PC-3 (cell line): ENCODE measurements around the gene EHD4. TPM values are rescaled to one million over a fixed set of nuclear protein-coding genes. Genes with fewer than 3 reads are reported as not detected.

Experiments used
- ATAC-seq: fragments of 200-7000 bp; cut with Tn5 transposase; 2 replicates; pipeline ENCODE4 v1.9.1; 2020; ENCODE audit warnings: mild to moderate bottlenecking, moderate library complexity
- BruUV-seq: library from RNA; stranded (reverse); fragments of 400-500 nt; replicated peaks from 2 replicates; lab custom pipeline; 2021; lab: Mats Ljungman, UMichigan
- CTCF ChIA-PET: fragments of 300-600 bp; sonication (Branson Sonifier 250); formaldehyde crosslinking; loops from one replicate; lab custom pipeline; 2022; ENCODE audit warnings: antibody characterized with exemption; lab: Charles Lee
- POLR2A ChIA-PET: fragments of 300-600 bp; sonication (Branson Sonifier 250); formaldehyde crosslinking; loops from one replicate; lab custom pipeline; 2022; ENCODE audit warnings: antibody characterized with exemption; ENCODE audit not compliant: unreplicated experiment; lab: Charles Lee
- DNase-seq: peaks from one replicate; pipeline ENCODE4 v3.0.0-alpha.2; 2015
- H2AFZ ChIP-seq: fragments of 300-600 bp; sonication (generic); 2 replicates; pipeline ENCODE4 v1.6.0; 2016; ENCODE audit warnings: antibody characterized with exemption, low read length
- H3F3A ChIP-seq: fragments of 300-600 bp; sonication (generic); one replicate; pipeline ENCODE4 v1.6.0; 2017; ENCODE audit warnings: antibody characterized with exemption, low read length, control low read depth, mild to moderate bottlenecking; ENCODE audit not compliant: unreplicated experiment
- H3K27ac ChIP-seq: fragments of 300-600 bp; sonication (generic); 2 replicates; pipeline ENCODE4 v1.5.1; 2016; ENCODE audit warnings: mild to moderate bottlenecking, low read length
- H3K27me3 ChIP-seq: fragments of 300-600 bp; sonication (generic); 2 replicates; pipeline ENCODE4 v1.6.1; 2016; ENCODE audit warnings: low read length, mixed read lengths
- H3K36me3 ChIP-seq: fragments of 300-600 bp; sonication (generic); 2 replicates; pipeline ENCODE4 v1.6.1; 2016; ENCODE audit warnings: low read depth, mixed run types, low read length, mixed read lengths
- H3K4me1 ChIP-seq: fragments of 300-600 bp; sonication (generic); 2 replicates; pipeline ENCODE4 v1.5.1; 2016; ENCODE audit warnings: low read length; ENCODE audit not compliant: insufficient read depth
- H3K4me2 ChIP-seq: fragments of 300-600 bp; sonication (generic); 2 replicates; pipeline ENCODE4 v1.6.0; 2016; ENCODE audit warnings: low read length
- H3K4me3 ChIP-seq: fragments of 300-600 bp; sonication (generic); 2 replicates; pipeline ENCODE4 v1.5.1; 2016; ENCODE audit warnings: mild to moderate bottlenecking, low read length, mixed read lengths
- H3K79me2 ChIP-seq: fragments of 300-600 bp; sonication (generic); 2 replicates; pipeline ENCODE4 v1.6.1; 2017; ENCODE audit warnings: low read length, mixed read lengths
- H3K9ac ChIP-seq: fragments of 300-600 bp; sonication (generic); 2 replicates; pipeline ENCODE4 v1.6.0; 2016; ENCODE audit warnings: mild to moderate bottlenecking, low read length
- H3K9me2 ChIP-seq: fragments of 300-600 bp; sonication (generic); replicated peaks from 2 replicates; pipeline ENCODE4 v1.6.1; 2016; ENCODE audit warnings: mixed run types, low read length, mixed read lengths
- H3K9me3 ChIP-seq: fragments of 300-600 bp; sonication (generic); 2 replicates; pipeline ENCODE4 v1.6.1; 2016; ENCODE audit warnings: low read length, mixed read lengths
- H4K20me1 ChIP-seq: fragments of 300-600 bp; sonication (generic); 2 replicates; pipeline ENCODE4 v1.6.1; 2016; ENCODE audit warnings: low read length, mixed read lengths
- CTCF ChIP-seq: fragments of 300-600 bp; sonication (generic); conservative IDR thresholded peaks from 2 replicates; pipeline ENCODE4 v1.5.1; 2017; ENCODE audit warnings: antibody characterized with exemption, low read depth, mild to moderate bottlenecking, low read length
- EZH2 ChIP-seq: fragments of 300-600 bp; sonication (generic); IDR thresholded peaks from one replicate; pipeline ENCODE4 v1.6.1; 2017; ENCODE audit warnings: antibody characterized with exemption, mild to moderate bottlenecking, low read length; ENCODE audit not compliant: unreplicated experiment
- EZH2phosphoT487 ChIP-seq: fragments of 300-600 bp; sonication (generic); IDR thresholded peaks from 2 replicates; pipeline ENCODE4 v1.6.1; 2018; ENCODE audit warnings: mild to moderate bottlenecking, antibody characterized with exemption, low read length, borderline replicate concordance
- intact Hi-C: fragments of 100-400 bp; cut with micrococcal nuclease; formaldehyde crosslinking; loops from 2 replicates; pipeline ENCODE4 v1.9.0; 2023
- total RNA-seq: library from RNA; depleted of rRNA; stranded (reverse); fragments of >200 nt; gene quantifications from 2 replicates; pipeline ENCODE4 v1.2.3, GENCODE V29; 2014

Gene EHD4
- total RNA-seq, 1 experiment from 2014 or later: 57.8 TPM

GRCh38 chr15:41856716-41857115 lies 115.6 kb downstream of the EHD4 start:
- no peaks in the 10 kb centered on the region for H4K20me1 ChIP-seq
- H3K4me3 ChIP-seq: no peak overlapping the region
- DNase-seq (no peak), ATAC-seq (no peak)
- POLR2A ChIA-PET: no interaction called here
- CTCF ChIA-PET: no interaction called here
- H3K4me1 ChIP-seq: no peaks in the 10 kb centered on the region
- no peaks in the 10 kb centered on the region for H3K36me3 ChIP-seq
- no peak overlapping the region for H3K27ac ChIP-seq
- H3K9ac ChIP-seq: no peak overlapping the region
- H3K79me2 ChIP-seq: no peaks in the 10 kb centered on the region
- H3K9me2 ChIP-seq: no peaks in the 10 kb centered on the region
- intact Hi-C loops: no loop called here
- H2AFZ ChIP-seq: no peak overlapping the region
- no peaks in the 10 kb centered on the region for H3K27me3 ChIP-seq
- H3K4me2 ChIP-seq: no peak overlapping the region
- no peak for TF ChIP-seq EZH2phosphoT487
- TF ChIP-seq CTCF: no peak
- no peak for TF ChIP-seq EZH2
- no peaks in the 10 kb centered on the region for H3K9me3 ChIP-seq
- BruUV-seq: no TSS peak
- H3F3A ChIP-seq: no peaks in the 10 kb centered on the region

- intact Hi-C loops: no loop called here
- Histone ChIP-seq H3K4me2 (no peak overlapping the region), H4K20me1 (no peaks in the 10 kb centered on the region), H3K27me3 (no peaks in the 10 kb centered on the region), H3K9ac (no peak overlapping the region), H3F3A (no peaks in the 10 kb centered on the region), H2AFZ (no peak overlapping the region), H3K9me3 (no peaks in the 10 kb centered on the region), H3K27ac (no peak overlapping the region), H3K79me2 (no peaks in the 10 kb centered on the region), H3K36me3 (no peaks in the 10 kb centered on the region), H3K9me2 (no peaks in the 10 kb centered on the region), H3K4me1 (no peaks in the 10 kb centered on the region), H3K4me3 (no peak overlapping the region)
- TF ChIP-seq EZH2 (no peak), CTCF (no peak), EZH2phosphoT487 (no peak)
- ChIA-PET POLR2A (no interaction called here), CTCF (no interaction called here)
- DNase-seq (no peak), ATAC-seq (no peak)
- BruUV-seq: no TSS peak
Observed at GRCh38 chr15:41856262-41856661, 116.1 kb downstream of the EHD4 start.

- no peak for TF ChIP-seq EZH2
- no peak for TF ChIP-seq EZH2phosphoT487
- TF ChIP-seq CTCF: no peak
- no peaks in the 10 kb centered on the region for H3K27me3 ChIP-seq
- intact Hi-C loops: no loop called here
- H3K4me1 ChIP-seq: no peaks in the 10 kb centered on the region
- H3K79me2 ChIP-seq: no peaks in the 10 kb centered on the region
- H3K4me2 ChIP-seq: no peak overlapping the region
- ChIA-PET POLR2A (no interaction called here), CTCF (no interaction called here)
- H3K27ac ChIP-seq: no peak overlapping the region
- H4K20me1 ChIP-seq: no peaks in the 10 kb centered on the region
- H3K36me3 ChIP-seq: no peaks in the 10 kb centered on the region
- no peak overlapping the region for H3K9ac ChIP-seq
- no TSS peak for BruUV-seq
- ATAC-seq (no peak), DNase-seq (no peak)
- no peaks in the 10 kb centered on the region for H3F3A ChIP-seq
- no peaks in the 10 kb centered on the region for H3K9me2 ChIP-seq
- no peak overlapping the region for H3K4me3 ChIP-seq
- no peaks in the 10 kb centered on the region for H3K9me3 ChIP-seq
- H2AFZ ChIP-seq: no peak overlapping the region
Observed at GRCh38 chr15:41855261-41855961, 116.9 kb downstream of the EHD4 start.
